Heart left ventricle (tissue), 16 donors: ENCODE measurements around the gene POU1F1. TPM values are rescaled to one million over a fixed set of nuclear protein-coding genes. Genes with fewer than 3 reads are reported as not detected.
"Not testable (repeated sequence)": the region's sequence is repeated elsewhere in the genome, so short reads cannot be mapped to it uniquely, and the experiment has no call there.

Experiments
- ATAC-seq, 4 donors: fragments of 200-7000 bp; cut with Tn5 transposase; one replicate each; pipeline ENCODE4 v1.9.1; 2020 to 2022; ENCODE audit warnings: moderate library complexity in 4 of 4, mild to moderate bottlenecking in 3 of 4, moderate number of reproducible peaks in 1 of 4
- DNase-seq, 5 donors: peaks; one replicate each; pipeline ENCODE4 v3.0.0-alpha.2; 2020
- H3K27ac ChIP-seq, 12 donors: fragments of 200-600 bp; sonication (generic) in 4 of 12; one replicate each; pipeline versions ENCODE4 v1.5.0 to v1.8.0; 2016 to 2022; ENCODE audit warnings: mild to moderate bottlenecking in 2 of 12
- H3K27me3 ChIP-seq, 9 donors: fragments of 200-600 bp; sonication (generic) in 2 of 9; one replicate each; pipeline versions ENCODE4 v1.5.1 to v1.8.0; 2016 to 2022; ENCODE audit warnings: mild to moderate bottlenecking in 3 of 9
- H3K36me3 ChIP-seq, 9 donors: fragments of 200-600 bp; sonication (generic) in 2 of 9; one replicate each; pipeline versions ENCODE4 v1.5.0 to v1.8.0; 2018 to 2022; ENCODE audit warnings: mild to moderate bottlenecking in 2 of 9
- H3K4me1 ChIP-seq, 12 donors: fragments of 200-600 bp; sonication (generic) in 4 of 12; one replicate each; pipeline versions ENCODE4 v1.5.0 to v1.8.0; 2016 to 2022; ENCODE audit warnings: mild to moderate bottlenecking in 3 of 12
- H3K4me3 ChIP-seq, 12 donors: fragments of 200-600 bp; sonication (generic) in 4 of 12; one replicate each; pipeline versions ENCODE4 v1.5.0 to v1.8.0; 2017 to 2022; ENCODE audit warnings: mild to moderate bottlenecking in 9 of 12, moderate library complexity in 4 of 12
- H3K9me3 ChIP-seq, 12 donors: fragments of 200-600 bp; sonication (generic) in 4 of 12; one replicate each; pipeline versions ENCODE4 v1.5.0 to v1.8.0; 2016 to 2022; ENCODE audit warnings: mild to moderate bottlenecking in 1 of 12
- CTCF ChIP-seq, 12 donors: fragments of 200-600 bp; sonication (generic) in 4 of 12; IDR thresholded peaks; one replicate each; pipeline versions ENCODE4 v1.5.0 to v1.8.0; 2018 to 2022; ENCODE audit warnings: antibody characterized with exemption in 12 of 12, mild to moderate bottlenecking in 5 of 12
- POLR2A ChIP-seq, 2 donors: fragments of 450-650 bp; IDR thresholded peaks; one replicate each; pipeline ENCODE4 v1.6.1; 2017; ENCODE audit warnings: antibody characterized with exemption in 2 of 2, mild to moderate bottlenecking in 2 of 2, moderate library complexity in 2 of 2
- WGBS, 4 donors: extraction: QIAGEN DNeasy Blood & Tissue Kit in 2 of 4; methylation state at CpG; one replicate each; pipeline versions ENCODE4 v1.1.5 to v1.1.7; 2013 to 2018; 5-methylcytosine and 5-hydroxymethylcytosine counted together
- intact Hi-C, 10 donors: fragments of 100-400 bp; cut with DNase I; formaldehyde crosslinking; loops; one replicate each; pipeline versions ENCODE4 v1.11.1 to v1.14.2; 2022
- polyA plus RNA-seq, 2 donors: library from polyadenylated mRNA; stranded (reverse); fragments of 200-250 nt; gene quantifications; one replicate each; pipeline ENCODE4 v1.2.3, GENCODE V29; 2013
- total RNA-seq, 9 donors: library from RNA; depleted of rRNA in 2 of 9; stranded (reverse); fragments of >200 nt in 2 of 9; fragmentation: NEBNext Ultra II Directional in 3 of 9; extraction: Animal tissue kit (Norgen Biotek cat#: 25700) in 3 of 9; gene quantifications; one replicate each; pipeline versions ENCODE4 v1.1.0 to v1.2.4, GENCODE V29; 2016 to 2023
- donor health status: ischemic (EF 13 %, LVEDD 7.1; RV severe dilation, severe dysfunction).
- donor health status: healthy with polysubstance abuse.
- donor health status: DM: no; HTN: yes; CAD: no.
- donor health status: DM: no; HTN: no; CAD: no.
- donor health status: ischemic (EF 25% LVEDD 6.9; RV normal size, moderate dysfunction).
- donor health status: ischemic (EF 25% LVEDD 5.7; RV mildly dilated, moderate dysfunction).
- donor health status: healthy.
- donor health status: DM: yes; HTN: yes; CAD: no.
- donor health status: ischemic (EF 35%, LVEDD 5.7; RV mildly dilated, moderate dysfunction).
- donor health status: nonischemic (EF 11% LVEDD 7.7; RV severe dilation, severe dysfunction).
- donor health status: DM: yes; HTN: yes; CAD: no.
- donor health status: PGD.
- donor health status: ischemic (EF 29% LVEDD 5.4; RV normal size, mild dysfunction).
- donor health status: nonischemic (EF 23%, LVEDD 6.1; RV moderate dilation, normal function).

POU1F1 gene
- total and polyA plus RNA-seq, 11 donors: not detected

- DNase-seq (no peak), ATAC-seq (no peak)
- TF ChIP-seq CTCF (IDR thresholded peaks at IDR 0.05) (peak; percentile 27 to 75 (median 52)), POLR2A (IDR thresholded peaks at IDR 0.05) (no peak)
- Histone ChIP-seq H3K27me3 (no peaks in the 10 kb centered on the region), H3K4me1 (no peaks in the 10 kb centered on the region), H3K9me3 (no peaks in the 10 kb centered on the region), H3K4me3 (no peak overlapping the region), H3K36me3 (peaks cover 0 to 13% (median 0%) of the 10 kb centered on the region in 9 donors), H3K27ac (no peak overlapping the region)
- 43 to 49% (median 45%) methylated on average over 4 of the region's 4 CpGs for whole genome bisulfite sequencing, 4 donors
- intact Hi-C loops: no loop called here
Observed at GRCh38 chr3:87260270-87260669, 16.1 kb downstream of the POU1F1 start.

- DNase-seq (no peak), ATAC-seq (no peak)
- WGBS, 4 donors: 95 to 98% (median 96%) methylated on average over 1 of the region's 1 CpG
- no peak overlapping the region for H3K4me3 ChIP-seq
- no peaks in the 10 kb centered on the region for H3K27me3 ChIP-seq
- no peak for TF ChIP-seq CTCF (IDR thresholded peaks at IDR 0.05)
- TF ChIP-seq POLR2A (IDR thresholded peaks at IDR 0.05): no peak
- no peaks in the 10 kb centered on the region for H3K9me3 ChIP-seq
- intact Hi-C loops: no loop called here
- H3K27ac ChIP-seq: no peak overlapping the region
- peaks cover 0 to 93% (median 56%) of the 10 kb centered on the region in 9 donors for H3K36me3 ChIP-seq
- H3K4me1 ChIP-seq: peaks cover 0 to 7% (median 0%) of the 10 kb centered on the region in 12 donors
Observed at GRCh38 chr3:87250009-87250408, 26.4 kb downstream of the POU1F1 start.

GRCh38 chr3:87248831-87249230 is 27.6 kb downstream of the POU1F1 start:
- Histone ChIP-seq H3K27ac (no peak overlapping the region), H3K36me3 (peaks cover 0 to 81% (median 45%) of the 10 kb centered on the region in 9 donors), H3K27me3 (no peaks in the 10 kb centered on the region), H3K9me3 (no peaks in the 10 kb centered on the region), H3K4me1 (peaks cover 0 to 7% (median 0%) of the 10 kb centered on the region in 12 donors), H3K4me3 (no peak overlapping the region)
- no peak for TF ChIP-seq CTCF (IDR thresholded peaks at IDR 0.05)
- no peak for TF ChIP-seq POLR2A (IDR thresholded peaks at IDR 0.05)
- ATAC-seq (no peak), DNase-seq (no peak)
- intact Hi-C loops: no loop called here
- 93 to 100% (median 99%) methylated on average over 1 of the region's 1 CpG for WGBS, 4 donors

GRCh38 chr3:87248231-87248630 is 28.2 kb downstream of the POU1F1 start:
- ATAC-seq, H3K27ac ChIP-seq, intact Hi-C loops, H3K4me3 ChIP-seq, H3K4me1 ChIP-seq, H3K27me3 ChIP-seq, H3K9me3 ChIP-seq, DNase-seq: not testable (repeated sequence)
- peaks cover 0 to 77% (median 39%) of the 10 kb centered on the region in 9 donors for H3K36me3 ChIP-seq
- 88 to 92% (median 91%) methylated on average over 6 of the region's 6 CpGs for WGBS, 4 donors

GRCh38 chr3:87247430-87247773 is 29.0 kb downstream of the POU1F1 start:
- H3K4me1 ChIP-seq: peaks cover 0 to 7% (median 0%) of the 10 kb centered on the region in 12 donors
- WGBS, 4 donors: 93 to 98% (median 96%) methylated on average over 1 of the region's 1 CpG
- no peaks in the 10 kb centered on the region for H3K27me3 ChIP-seq
- intact Hi-C loops: no loop called here
- H3K36me3 ChIP-seq: peaks cover 0 to 72% (median 37%) of the 10 kb centered on the region in 9 donors
- no peak overlapping the region for H3K4me3 ChIP-seq
- no peak overlapping the region for H3K27ac ChIP-seq
- H3K9me3 ChIP-seq: no peaks in the 10 kb centered on the region
- ATAC-seq (no peak), DNase-seq (no peak)
- TF ChIP-seq CTCF (IDR thresholded peaks at IDR 0.05) (no peak), POLR2A (IDR thresholded peaks at IDR 0.05) (no peak)
